SJCRH30 (cell line): ENCODE measurements around the gene FIZ1. TPM values are rescaled to one million over a fixed set of nuclear protein-coding genes. Genes with fewer than 3 reads are reported as not detected.

Experiments
- DNase-seq, 2 experiments: peaks; one replicate each; pipeline ENCODE4 v3.0.0-alpha.2; 2015 to 2020
- H3K27ac ChIP-seq: fragments of 250-450 bp; sonication (Bioruptor Pico); 2 replicates; pipeline ENCODE4 v1.5.1; 2020; ENCODE audit warnings: mild to moderate bottlenecking, moderate library complexity
- H3K27me3 ChIP-seq: fragments of 250-450 bp; sonication (Bioruptor Pico); 2 replicates; pipeline ENCODE4 v1.5.1; 2020; ENCODE audit warnings: mild to moderate bottlenecking, moderate library complexity
- H3K36me3 ChIP-seq: fragments of 250-450 bp; sonication (Bioruptor Pico); 2 replicates; pipeline ENCODE4 v1.5.1; 2020; ENCODE audit warnings: mild to moderate bottlenecking, moderate library complexity
- H3K4me1 ChIP-seq: fragments of 250-450 bp; sonication (Bioruptor Pico); 2 replicates; pipeline ENCODE4 v1.5.1; 2020; ENCODE audit warnings: mild to moderate bottlenecking, moderate library complexity
- H3K4me3 ChIP-seq: fragments of 250-450 bp; sonication (Bioruptor Pico); 2 replicates; pipeline ENCODE4 v1.5.1; 2020; ENCODE audit warnings: mild to moderate bottlenecking, moderate library complexity
- H3K9me3 ChIP-seq: fragments of 250-450 bp; sonication (Bioruptor Pico); replicated peaks from 2 replicates; pipeline ENCODE4 v1.5.1; 2020; ENCODE audit warnings: mild to moderate bottlenecking, moderate library complexity
- total RNA-seq: library from RNA; depleted of rRNA; stranded (reverse); fragments of >200 nt; shearing (Covaris generic); gene quantifications from 2 replicates; pipeline ENCODE4 v1.2.3, GENCODE V29; 2014

FIZ1 gene
- total RNA-seq, 1 experiment from 2014 or later, result 7.9 TPM

- peak within 1 kb of the TSS; percentile 84 for H3K4me3 ChIP-seq
- DNase-seq, result peak; percentile 75 to 80
- H3K9me3 ChIP-seq, result no peaks in the 10 kb centered on the region
- H3K27me3 ChIP-seq, result no peaks in the 10 kb centered on the region
- peaks cover 13% of the 10 kb centered on the region for H3K36me3 ChIP-seq
- peaks cover 9% of the 10 kb centered on the region; the same call in 1 of the 2 replicates for H3K4me1 ChIP-seq
- peak within 1 kb of the TSS; percentile 51 for H3K27ac ChIP-seq
Observed at GRCh38 chr19:55640577-55641425, 41.5 kb upstream of the FIZ1 start, which contains the start of gene ZNF580. TSS of gene ZNF580 (plus strand) at chr19:55641002. CDS start at chr19:55642509, 1,507 bp downstream.

- Histone ChIP-seq H3K36me3 (peaks cover 6% of the 10 kb centered on the region), H3K4me3 (peak overlapping the region; percentile 84)
Observed at GRCh38 chr19:55640043-55640576, 40.8 kb upstream of the FIZ1 start.

DNA sequence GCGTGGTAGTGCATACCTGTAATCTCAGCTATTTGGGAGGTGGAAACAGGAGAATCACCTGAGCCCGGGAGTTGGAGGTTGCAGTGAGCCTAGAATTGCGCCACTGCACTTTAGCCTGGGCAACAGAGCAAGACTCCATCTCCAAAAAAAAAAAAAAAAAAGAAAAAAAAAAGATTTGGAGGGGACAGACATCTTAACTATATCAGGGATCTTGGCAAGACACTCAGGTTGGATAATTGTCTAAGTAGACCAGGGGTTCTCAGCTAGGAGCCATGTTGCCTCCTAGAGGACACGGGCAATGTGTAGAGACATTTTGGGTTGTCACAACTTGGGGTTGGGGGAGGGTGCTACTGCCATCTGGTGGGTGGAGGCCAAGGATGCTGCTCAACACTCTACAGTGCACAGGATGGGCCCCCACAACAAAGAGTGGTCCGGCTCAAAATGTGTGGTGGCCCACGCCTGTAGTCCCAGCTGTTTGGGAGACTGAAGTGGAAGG is 39.6 kb upstream of the FIZ1 start:
- Histone ChIP-seq H3K27me3 (no peaks in the 10 kb centered on the region), H3K4me1 (peaks cover 12% of the 10 kb centered on the region; the same call in 1 of the 2 replicates), H3K9me3 (no peaks in the 10 kb centered on the region), H3K4me3 (no peak overlapping the region), H3K27ac (no peak overlapping the region), H3K36me3 (no peaks in the 10 kb centered on the region)
- DNase-seq, result peak; percentile 73 to 79

More at GRCh38 chr19:55640043-55640576, 40.8 kb upstream of the FIZ1 start:
- DNase-seq, result peak in 1 of 2 experiments; percentile 37
- H3K4me1 ChIP-seq, result peaks cover 9% of the 10 kb centered on the region; the same call in 1 of the 2 replicates
- peak overlapping the region; percentile 51 for H3K27ac ChIP-seq
- H3K27me3 ChIP-seq, result no peaks in the 10 kb centered on the region
- H3K9me3 ChIP-seq, result no peaks in the 10 kb centered on the region

DNA sequence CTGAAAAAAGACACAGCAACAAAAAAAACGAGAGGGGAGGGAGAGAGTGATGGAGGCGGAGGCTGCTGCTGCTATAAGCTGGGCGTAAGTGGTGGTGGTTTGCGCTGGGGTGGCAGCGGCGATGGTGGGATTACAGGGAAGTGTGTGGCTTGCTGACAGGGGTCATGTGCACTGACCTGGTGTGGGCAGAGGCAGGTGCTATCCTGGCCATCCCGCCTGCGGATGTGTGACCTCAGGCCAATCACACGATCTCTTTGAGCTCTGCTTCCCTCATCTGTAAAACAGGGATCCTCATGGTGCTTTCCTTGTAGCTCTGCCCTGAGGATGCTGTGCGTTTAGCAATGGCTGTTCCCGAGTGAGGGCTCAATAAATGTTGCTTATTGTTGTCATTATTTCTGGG is 38.2 kb upstream of the FIZ1 start:
- no peak overlapping the region for H3K4me3 ChIP-seq
- no peak for DNase-seq
- no peaks in the 10 kb centered on the region for H3K27me3 ChIP-seq
- H3K4me1 ChIP-seq, result 0 out of 2 replicates have a peak, but pooled peaks cover 11% of the 10 kb centered on the region
- H3K9me3 ChIP-seq, result no peaks in the 10 kb centered on the region
- H3K27ac ChIP-seq, result no peak overlapping the region
- H3K36me3 ChIP-seq, result no peaks in the 10 kb centered on the region

DNA sequence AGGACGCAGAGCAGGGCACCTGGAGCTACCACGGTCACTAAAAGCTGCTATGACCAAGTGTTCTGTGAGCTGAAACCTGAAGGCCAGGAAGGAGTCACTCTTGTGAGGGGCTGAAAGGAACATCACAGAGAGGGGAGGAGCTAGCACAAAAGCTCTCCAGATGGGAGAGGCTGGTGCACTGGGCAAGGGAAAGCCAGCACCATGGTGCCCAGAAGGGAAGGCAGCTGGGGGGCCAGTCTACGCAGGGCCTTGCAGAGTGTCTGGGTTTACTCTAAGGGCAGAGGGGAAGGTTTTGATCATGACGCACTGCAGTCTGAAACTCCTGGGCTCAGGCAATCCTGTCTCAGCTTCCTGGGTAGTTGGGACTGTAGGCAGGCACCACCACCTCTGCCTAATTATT is 37.4 kb upstream of the FIZ1 start:
- no peaks in the 10 kb centered on the region for H3K9me3 ChIP-seq
- no peak overlapping the region for H3K4me3 ChIP-seq
- 0 out of 2 replicates have a peak, but pooled peaks cover 5% of the 10 kb centered on the region for H3K4me1 ChIP-seq
- no peaks in the 10 kb centered on the region for H3K36me3 ChIP-seq
- DNase-seq, result no peak
- no peaks in the 10 kb centered on the region for H3K27me3 ChIP-seq
- no peak overlapping the region for H3K27ac ChIP-seq

DNA sequence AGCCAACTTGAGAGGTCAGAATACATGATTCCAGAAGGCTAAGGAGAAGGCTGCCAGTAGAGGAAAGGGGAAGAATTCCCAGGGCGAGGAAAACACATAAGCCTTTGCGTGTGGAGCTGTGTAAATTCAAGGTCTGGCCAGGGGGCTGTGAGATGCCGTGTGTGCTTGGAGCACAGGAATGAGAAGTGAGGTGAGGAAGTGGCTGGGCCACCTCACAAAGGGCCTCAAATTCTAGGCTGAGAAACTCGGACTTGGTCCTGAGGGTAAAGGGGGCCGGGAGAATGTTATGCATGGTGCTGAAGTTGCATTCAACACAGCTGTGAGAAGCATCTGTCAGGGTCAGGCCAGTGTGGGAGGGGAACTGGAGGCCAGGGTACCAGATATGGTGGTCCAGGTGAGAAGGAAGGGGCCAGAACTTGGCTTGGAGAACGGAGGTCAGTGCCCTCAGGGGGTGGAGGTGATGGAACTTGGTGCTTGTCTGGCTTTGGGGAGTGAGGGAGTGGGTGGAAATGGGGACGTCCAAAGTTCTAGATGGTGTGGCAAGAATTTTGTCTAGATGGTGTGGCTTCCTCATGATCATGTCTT is 36.6 kb upstream of the FIZ1 start:
- 0 out of 2 replicates have a peak, but pooled peaks cover 5% of the 10 kb centered on the region for H3K4me1 ChIP-seq
- no peaks in the 10 kb centered on the region for H3K9me3 ChIP-seq
- H3K27ac ChIP-seq, result no peak overlapping the region
- H3K36me3 ChIP-seq, result no peaks in the 10 kb centered on the region
- H3K27me3 ChIP-seq, result no peaks in the 10 kb centered on the region
- no peak for DNase-seq
- peak overlapping the region; percentile 82 for H3K4me3 ChIP-seq

DNA sequence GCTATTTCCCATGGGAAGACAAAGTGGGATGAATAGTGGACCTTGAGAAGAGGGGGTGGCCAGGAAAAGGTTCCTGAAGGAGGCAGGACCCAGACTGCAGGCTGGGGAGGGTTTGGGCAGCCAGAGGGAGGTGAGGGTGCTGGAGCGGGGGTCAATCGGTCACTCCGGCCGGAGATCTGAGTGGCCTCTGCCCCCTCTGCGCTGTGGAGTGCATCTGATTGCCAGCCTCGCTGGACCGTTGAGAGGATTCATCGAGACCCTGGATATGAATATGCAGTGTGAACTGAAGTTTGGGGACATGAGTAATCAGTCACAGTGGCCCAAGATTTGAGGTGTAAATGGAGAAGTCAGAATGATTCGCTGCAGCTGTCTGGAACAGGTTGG is 36.0 kb upstream of the FIZ1 start:
- Histone ChIP-seq H3K9me3 (no peaks in the 10 kb centered on the region), H3K27ac (peak overlapping the region; percentile 59), H3K4me3 (peak overlapping the region; percentile 82), H3K27me3 (no peaks in the 10 kb centered on the region), H3K36me3 (no peaks in the 10 kb centered on the region), H3K4me1 (0 out of 2 replicates have a peak, but pooled peaks cover 5% of the 10 kb centered on the region)
- no peak for DNase-seq

- H3K4me1 ChIP-seq, result 0 out of 2 replicates have a peak, but pooled peaks cover 5% of the 10 kb centered on the region
- peak overlapping the region; percentile 8; the same call in 1 of the 2 replicates for H3K27ac ChIP-seq
- no peaks in the 10 kb centered on the region for H3K27me3 ChIP-seq
- no peaks in the 10 kb centered on the region for H3K9me3 ChIP-seq
- H3K4me3 ChIP-seq, result no peak overlapping the region
- no peaks in the 10 kb centered on the region for H3K36me3 ChIP-seq
- DNase-seq, result peak in 1 of 2 experiments; percentile 63
Observed at GRCh38 chr19:55633861-55634260, 34.5 kb upstream of the FIZ1 start.

DNA sequence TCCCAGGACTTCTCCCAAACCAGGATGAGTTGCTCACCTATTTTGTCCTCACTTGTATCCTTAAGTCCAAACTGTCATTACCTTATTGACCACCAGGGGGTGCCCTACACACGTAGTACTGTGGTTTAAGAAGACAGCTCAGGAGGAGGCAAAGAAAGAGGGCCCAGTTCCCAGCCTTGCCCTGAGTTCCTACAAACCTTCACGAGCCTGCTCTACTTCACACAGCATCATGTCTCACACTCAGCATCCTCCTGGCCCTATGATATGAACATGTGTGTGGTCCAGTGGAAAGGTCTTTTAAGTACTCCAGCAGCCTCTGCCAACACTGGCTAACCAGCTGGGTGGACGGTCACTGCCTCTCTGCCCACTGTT is 33.1 kb upstream of the FIZ1 start:
- Histone ChIP-seq H3K4me3 (no peak overlapping the region), H3K27me3 (no peaks in the 10 kb centered on the region), H3K9me3 (no peaks in the 10 kb centered on the region), H3K36me3 (no peaks in the 10 kb centered on the region), H3K27ac (no peak overlapping the region), H3K4me1 (0 out of 2 replicates have a peak, but pooled peaks cover 5% of the 10 kb centered on the region)
- peak; percentile 92 to 95 for DNase-seq

- Histone ChIP-seq H3K36me3 (no peaks in the 10 kb centered on the region), H3K27ac (no peak overlapping the region)
- DNase-seq, result no peak
Observed at GRCh38 chr19:55626350-55626749, 27.0 kb upstream of the FIZ1 start.

DNA sequence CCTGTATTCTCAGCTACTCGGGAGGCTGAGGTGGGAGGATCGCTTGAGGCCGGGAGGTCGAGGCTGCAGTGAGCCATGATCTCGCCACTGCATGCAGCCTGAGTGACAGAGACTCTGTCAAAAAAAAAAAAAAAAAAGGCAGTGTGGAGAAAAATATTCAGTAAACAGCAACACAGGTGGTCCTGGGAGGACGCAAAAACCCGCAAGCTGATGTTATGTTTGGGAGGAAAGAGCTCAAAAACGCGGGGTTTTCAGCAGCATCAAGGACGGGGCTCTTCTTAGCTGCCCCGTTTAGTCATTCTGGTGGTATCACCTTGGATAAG is 25.6 kb upstream of the FIZ1 start:
- Histone ChIP-seq H3K4me3 (peak overlapping the region; percentile 63), H3K36me3 (no peaks in the 10 kb centered on the region), H3K27ac (no peak overlapping the region; the same call in 1 of the 2 replicates), H3K27me3 (no peaks in the 10 kb centered on the region), H3K9me3 (no peaks in the 10 kb centered on the region), H3K4me1 (no peaks in the 10 kb centered on the region)
- DNase-seq, result no peak

More at GRCh38 chr19:55626350-55626749, 27.0 kb upstream of the FIZ1 start:
- Histone ChIP-seq H3K9me3 (no peaks in the 10 kb centered on the region), H3K4me3 (no peak overlapping the region), H3K27me3 (no peaks in the 10 kb centered on the region), H3K4me1 (no peaks in the 10 kb centered on the region)

DNA sequence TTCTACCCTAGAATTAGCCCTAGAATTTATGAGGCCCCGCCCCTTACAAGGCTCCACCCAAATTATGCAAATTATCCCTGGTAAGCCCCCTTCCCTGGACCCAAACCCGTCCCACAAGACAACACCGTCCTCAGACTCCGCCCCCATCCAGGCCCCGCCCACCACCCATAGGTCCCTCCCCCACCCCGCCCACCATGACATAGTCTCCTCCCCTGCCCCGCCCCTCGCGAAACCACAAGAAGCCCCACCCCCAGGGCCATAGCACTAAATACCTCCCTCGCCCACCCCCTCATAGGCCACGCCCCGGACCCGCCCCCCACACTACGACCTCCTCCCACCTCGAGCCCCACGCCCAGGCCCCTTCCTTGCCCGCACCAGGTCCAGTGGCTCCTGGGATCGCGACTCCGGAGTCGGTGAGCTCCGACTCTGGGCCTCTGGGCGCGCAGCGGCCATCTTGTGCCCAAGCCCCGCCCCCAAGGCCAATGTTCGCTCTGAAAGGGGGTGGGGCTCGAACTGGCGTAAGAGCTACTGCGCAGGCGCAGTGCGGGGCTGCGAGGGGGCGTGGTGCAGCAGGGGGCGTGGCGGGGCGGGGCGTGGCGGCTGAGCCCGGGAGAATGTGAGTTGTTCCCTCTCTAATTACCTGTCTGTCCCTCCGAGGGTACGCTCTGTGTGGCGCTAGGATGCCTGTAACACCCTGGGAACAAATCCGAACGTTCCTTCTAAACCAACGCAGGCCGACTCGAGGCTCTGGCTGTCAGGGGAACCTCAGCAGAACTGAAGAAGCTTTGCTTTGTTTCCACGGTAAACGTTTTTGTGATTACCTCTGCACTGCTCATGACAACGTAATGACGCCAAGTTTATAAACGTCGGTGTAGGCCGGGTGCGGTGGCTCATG is 25.0 kb upstream of the FIZ1 start, which contains the start of gene ZNF784:
TSS of gene ZNF784 (minus strand) at position 458 of the 895 bp plus-strand sequence. CDS start at position 453, 5 bp downstream.
- H3K27ac ChIP-seq, result peak within 1 kb of the TSS; percentile 78
- H3K9me3 ChIP-seq, result no peaks in the 10 kb centered on the region
- 0 out of 2 replicates have a peak, but pooled peaks cover 2% of the 10 kb centered on the region for H3K36me3 ChIP-seq
- peak; percentile 93 to 96 for DNase-seq
- no peaks in the 10 kb centered on the region for H3K4me1 ChIP-seq
- no peaks in the 10 kb centered on the region for H3K27me3 ChIP-seq
- H3K4me3 ChIP-seq, result peak within 1 kb of the TSS; percentile 63

DNA sequence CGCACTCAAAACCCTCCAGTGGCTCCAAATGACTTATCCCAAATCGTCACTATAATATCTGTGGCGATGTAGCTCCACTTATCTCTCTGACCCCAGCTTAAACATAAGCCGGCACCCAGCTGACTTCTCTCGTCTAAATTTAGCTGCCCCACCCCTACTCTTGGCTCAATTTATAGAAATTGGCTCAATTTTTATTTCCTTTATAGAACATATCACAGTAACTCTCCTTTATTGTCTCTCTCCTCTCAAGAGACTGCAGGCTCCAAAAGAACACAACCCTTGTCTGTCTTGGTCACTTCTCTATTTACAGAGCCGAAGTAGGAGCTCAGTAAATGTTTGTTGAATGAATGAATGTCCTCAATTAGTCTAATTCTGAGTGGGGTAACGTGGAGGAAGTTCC is 24.2 kb upstream of the FIZ1 start:
- H3K9me3 ChIP-seq, result no peaks in the 10 kb centered on the region
- H3K27ac ChIP-seq, result no peak overlapping the region
- DNase-seq, result no peak
- peak overlapping the region; percentile 41 for H3K4me3 ChIP-seq
- H3K4me1 ChIP-seq, result peaks cover 3% of the 10 kb centered on the region
- no peaks in the 10 kb centered on the region for H3K27me3 ChIP-seq
- 0 out of 2 replicates have a peak, but pooled peaks cover 2% of the 10 kb centered on the region for H3K36me3 ChIP-seq

- no peaks in the 10 kb centered on the region for H3K27me3 ChIP-seq
- peaks cover 4% of the 10 kb centered on the region for H3K4me1 ChIP-seq
- no peak overlapping the region for H3K27ac ChIP-seq
- DNase-seq, result no peak
- H3K9me3 ChIP-seq, result no peaks in the 10 kb centered on the region
- no peak overlapping the region for H3K4me3 ChIP-seq
- H3K36me3 ChIP-seq, result 0 out of 2 replicates have a peak, but pooled peaks cover 2% of the 10 kb centered on the region
Observed at GRCh38 chr19:55623130-55623529, 23.8 kb upstream of the FIZ1 start.
